Hepatocyte (in vitro differentiated cells): ENCODE measurements around the gene ZNF398. TPM values are rescaled to one million over a fixed set of nuclear protein-coding genes. Genes with fewer than 3 reads are reported as not detected.
A peak's percentile ranks its signal among the peaks of the same experiment; 100 is the strongest.

ENCODE experiments used
- DNase-seq: peaks from one replicate; pipeline ENCODE4 v3.0.0-alpha.2; 2016; ENCODE audit warnings: low spot score
- H2AFZ ChIP-seq: fragments of 200-600 bp; sonication (generic); 2 replicates; pipeline ENCODE4 v1.6.0; 2016; ENCODE audit warnings: antibody characterized with exemption, mild to moderate bottlenecking
- H3K27ac ChIP-seq: fragments of 200-600 bp; sonication (generic); 2 replicates; pipeline ENCODE4 v1.5.1; 2016; ENCODE audit warnings: mild to moderate bottlenecking
- H3K27me3 ChIP-seq: fragments of 200-600 bp; sonication (generic); 2 replicates; pipeline ENCODE4 v1.6.1; 2016
- H3K36me3 ChIP-seq: fragments of 200-600 bp; sonication (generic); replicated peaks from 2 replicates; pipeline ENCODE4 v1.5.1; 2016; ENCODE audit warnings: low read depth; ENCODE audit not compliant: insufficient read depth
- H3K4me1 ChIP-seq: fragments of 200-600 bp; sonication (generic); 2 replicates; pipeline ENCODE4 v1.5.1; 2016; ENCODE audit warnings: mild to moderate bottlenecking, moderate library complexity; ENCODE audit not compliant: insufficient read depth
- H3K4me2 ChIP-seq: fragments of 200-600 bp; sonication (generic); 2 replicates; pipeline ENCODE4 v1.6.0; 2016
- H3K4me3 ChIP-seq: fragments of 200-600 bp; sonication (generic); 2 replicates; pipeline ENCODE4 v1.5.1; 2016; ENCODE audit warnings: mild to moderate bottlenecking
- H3K79me2 ChIP-seq: fragments of 200-600 bp; sonication (generic); 2 replicates; pipeline ENCODE4 v1.6.0; 2017; ENCODE audit warnings: mild to moderate bottlenecking
- H3K9me2 ChIP-seq: fragments of 200-600 bp; sonication (generic); replicated peaks from 2 replicates; pipeline ENCODE4 v1.6.0; 2017; ENCODE audit warnings: mild to moderate bottlenecking; ENCODE audit not compliant: insufficient read depth
- H3K9me3 ChIP-seq: fragments of 200-600 bp; sonication (generic); 2 replicates; pipeline ENCODE4 v1.5.1; 2016; ENCODE audit warnings: low read depth, mild to moderate bottlenecking
- H4K20me1 ChIP-seq: fragments of 200-600 bp; sonication (generic); 2 replicates; pipeline ENCODE4 v1.6.0; 2016; ENCODE audit warnings: mild to moderate bottlenecking; ENCODE audit not compliant: insufficient read depth, poor library complexity, severe bottlenecking
- EZH2 ChIP-seq: fragments of 200-600 bp; sonication (generic); IDR thresholded peaks from 2 replicates; pipeline ENCODE4 v1.6.1; 2016; ENCODE audit warnings: antibody characterized with exemption, mild to moderate bottlenecking, borderline replicate concordance
- EZH2phosphoT487 ChIP-seq: fragments of 200-600 bp; sonication (generic); IDR thresholded peaks from one replicate; pipeline ENCODE4 v1.6.1; 2018; ENCODE audit warnings: antibody characterized with exemption, mild to moderate bottlenecking, low read depth, moderate library complexity; ENCODE audit not compliant: unreplicated experiment, severe bottlenecking
- WGBS: methylation state at CpG from one replicate; pipeline ENCODE4 v1.1.6; 2016; ENCODE audit warnings: low lambda C conversion rate; ENCODE audit errors: missing lambda C conversion rate; 5-methylcytosine and 5-hydroxymethylcytosine counted together
- polyA plus RNA-seq: library from polyadenylated mRNA; unstranded; fragments of >200 nt; fragmentation: Nextera tagmentation; extraction: Ambion mirVana; gene quantifications from 2 replicates; pipeline ENCODE4 v1.2.1, GENCODE V29; 2016
- total RNA-seq: library from RNA; depleted of rRNA; stranded (reverse); fragments of >200 nt; gene quantifications from 2 replicates; pipeline ENCODE4 v1.2.3, GENCODE V29; 2014
- TF ChIP-seq, protein P1 (sequence below): fragments of 200-600 bp; sonication (generic); IDR thresholded peaks from 2 replicates; pipeline ENCODE4 v1.5.1; 2016; ENCODE audit warnings: antibody characterized with exemption, mild to moderate bottlenecking; ENCODE audit not compliant: poor library complexity

The ZNF398 gene
- total RNA-seq (10.7 and 12.5 TPM in 2 replicates), polyA plus RNA-seq (5.1 and 8.1 TPM in 2 replicates)

- Histone ChIP-seq H3K36me3 (no peaks in the 10 kb centered on the region), H3K27me3 (no peaks in the 10 kb centered on the region), H3K4me3 (peak within 1 kb of the TSS; percentile 95), H3K9me2 (no peaks in the 10 kb centered on the region), H4K20me1 (peaks cover 26% of the 10 kb centered on the region), H3K4me1 (peaks cover 10% of the 10 kb centered on the region), H3K9me3 (no peaks in the 10 kb centered on the region), H2AFZ (peak within 1 kb of the TSS; percentile 99), H3K4me2 (peak within 1 kb of the TSS; percentile 96), H3K27ac (peak within 1 kb of the TSS; percentile 98), H3K79me2 (peaks cover 41% of the 10 kb centered on the region)
- TF ChIP-seq, protein P1, sequence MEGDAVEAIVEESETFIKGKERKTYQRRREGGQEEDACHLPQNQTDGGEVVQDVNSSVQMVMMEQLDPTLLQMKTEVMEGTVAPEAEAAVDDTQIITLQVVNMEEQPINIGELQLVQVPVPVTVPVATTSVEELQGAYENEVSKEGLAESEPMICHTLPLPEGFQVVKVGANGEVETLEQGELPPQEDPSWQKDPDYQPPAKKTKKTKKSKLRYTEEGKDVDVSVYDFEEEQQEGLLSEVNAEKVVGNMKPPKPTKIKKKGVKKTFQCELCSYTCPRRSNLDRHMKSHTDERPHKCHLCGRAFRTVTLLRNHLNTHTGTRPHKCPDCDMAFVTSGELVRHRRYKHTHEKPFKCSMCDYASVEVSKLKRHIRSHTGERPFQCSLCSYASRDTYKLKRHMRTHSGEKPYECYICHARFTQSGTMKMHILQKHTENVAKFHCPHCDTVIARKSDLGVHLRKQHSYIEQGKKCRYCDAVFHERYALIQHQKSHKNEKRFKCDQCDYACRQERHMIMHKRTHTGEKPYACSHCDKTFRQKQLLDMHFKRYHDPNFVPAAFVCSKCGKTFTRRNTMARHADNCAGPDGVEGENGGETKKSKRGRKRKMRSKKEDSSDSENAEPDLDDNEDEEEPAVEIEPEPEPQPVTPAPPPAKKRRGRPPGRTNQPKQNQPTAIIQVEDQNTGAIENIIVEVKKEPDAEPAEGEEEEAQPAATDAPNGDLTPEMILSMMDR: peak; percentile 74
- TF ChIP-seq EZH2phosphoT487: no peak
- TF ChIP-seq EZH2: no peak
- peak; percentile 93 for DNase-seq
- 2% methylated on average over 50 of the region's 79 CpGs for WGBS
Observed at GRCh38 chr7:149147072-149147751, at the start of gene ZNF398. TSS of gene ZNF398 (plus strand) at chr7:149147453. CDS start at chr7:149147743, 290 bp downstream.

DNA sequence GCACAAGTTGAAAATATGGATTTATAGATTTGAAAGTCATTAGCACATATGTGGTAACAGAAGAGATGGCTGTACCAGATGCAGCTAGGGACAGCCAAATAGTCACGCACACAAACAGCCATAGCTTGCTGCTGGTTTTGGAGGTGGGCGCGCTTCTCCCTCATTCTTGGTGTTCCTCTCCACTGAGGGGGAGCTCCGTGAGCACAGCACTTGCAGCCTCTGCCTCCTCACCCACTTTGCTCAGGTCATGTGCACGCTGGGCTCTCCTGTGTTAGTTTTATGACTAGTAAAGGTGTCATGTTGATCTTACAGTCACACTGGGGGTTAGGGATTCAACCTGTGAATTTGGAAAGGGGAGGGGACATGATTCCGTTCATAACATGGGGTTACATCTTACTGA lies 48.2 kb upstream of the ZNF398 start:
- Histone ChIP-seq H3K79me2 (no peaks in the 10 kb centered on the region), H3K9me2 (no peaks in the 10 kb centered on the region), H2AFZ (no peak overlapping the region), H4K20me1 (no peaks in the 10 kb centered on the region), H3K9me3 (no peaks in the 10 kb centered on the region), H3K36me3 (no peaks in the 10 kb centered on the region), H3K4me3 (no peak overlapping the region), H3K27ac (no peak overlapping the region), H3K4me2 (no peak overlapping the region), H3K4me1 (no peaks in the 10 kb centered on the region), H3K27me3 (no peaks in the 10 kb centered on the region)
- WGBS: 89% methylated on average over 6 of the region's 6 CpGs
- TF ChIP-seq EZH2phosphoT487 (no peak), EZH2 (no peak)
- TF ChIP-seq, protein P1: no peak
- DNase-seq: no peak

- Histone ChIP-seq H3K9me3 (no peaks in the 10 kb centered on the region), H3K4me2 (no peak overlapping the region), H4K20me1 (no peaks in the 10 kb centered on the region), H3K4me3 (no peak overlapping the region), H2AFZ (no peak overlapping the region), H3K36me3 (no peaks in the 10 kb centered on the region), H3K27ac (no peak overlapping the region), H3K27me3 (no peaks in the 10 kb centered on the region), H3K4me1 (no peaks in the 10 kb centered on the region), H3K79me2 (no peaks in the 10 kb centered on the region), H3K9me2 (no peaks in the 10 kb centered on the region)
- WGBS: 58% methylated on average over 2 of the region's 2 CpGs
- no peak for DNase-seq
- TF ChIP-seq EZH2 (no peak), EZH2phosphoT487 (no peak)
- TF ChIP-seq, protein P1: no peak
Observed at GRCh38 chr7:149100821-149101220, 46.4 kb upstream of the ZNF398 start.
